ENCODE results near the gene RAB27A. TPM values are rescaled to one million over a fixed set of nuclear protein-coding genes. Genes with fewer than 3 reads are reported as not detected.

Gene RAB27A
- total RNA-seq, 1 donor from 2014 or later = 7.9 TPM

DNA sequence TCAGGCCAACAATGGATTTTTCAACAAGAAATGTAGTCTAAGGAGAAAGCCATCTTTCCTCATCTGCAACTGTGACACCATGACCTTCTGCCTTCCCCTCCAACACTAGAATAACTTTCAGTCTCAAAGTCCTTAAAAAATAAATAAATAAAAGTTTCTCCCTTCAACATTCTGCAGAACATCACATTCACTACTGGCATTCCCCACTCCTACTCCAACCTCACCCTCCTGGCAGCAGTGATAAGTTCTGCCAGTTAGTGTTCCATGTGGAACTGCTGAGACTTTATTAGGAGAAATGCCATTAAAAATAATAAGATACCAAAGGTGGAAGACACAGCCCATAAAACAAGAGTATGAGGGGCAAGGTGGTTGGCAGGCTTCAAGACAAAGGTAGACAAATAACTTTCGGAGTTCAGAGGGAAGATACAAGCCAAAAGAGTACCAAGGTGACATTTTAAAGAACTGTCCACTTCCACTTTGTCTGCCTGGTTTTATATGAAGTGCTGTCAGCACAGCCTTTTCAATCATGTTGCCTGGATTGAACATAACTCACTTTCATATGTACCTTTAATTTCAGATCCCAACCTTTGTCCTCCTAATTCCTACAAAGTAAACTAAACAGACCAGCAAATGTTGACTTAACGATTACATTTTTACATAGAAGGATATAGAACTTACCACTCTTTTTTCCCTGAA lies 55.4 kb downstream of the RAB27A start:
- DNase-seq (ENCODE audit: low read depth) (no peak), FAIRE-seq (no peak)
- Histone ChIP-seq H3K27me3 (ENCODE audit: control insufficient read depth, insufficient read depth, low read length) (no peaks in the 10 kb centered on the region), H3K4me3 (ENCODE audit: low read depth, low read length) (no peak overlapping the region), H3K36me3 (ENCODE audit: control insufficient read depth, insufficient read depth, low read length) (no peaks in the 10 kb centered on the region)
- TF ChIP-seq, protein P1, sequence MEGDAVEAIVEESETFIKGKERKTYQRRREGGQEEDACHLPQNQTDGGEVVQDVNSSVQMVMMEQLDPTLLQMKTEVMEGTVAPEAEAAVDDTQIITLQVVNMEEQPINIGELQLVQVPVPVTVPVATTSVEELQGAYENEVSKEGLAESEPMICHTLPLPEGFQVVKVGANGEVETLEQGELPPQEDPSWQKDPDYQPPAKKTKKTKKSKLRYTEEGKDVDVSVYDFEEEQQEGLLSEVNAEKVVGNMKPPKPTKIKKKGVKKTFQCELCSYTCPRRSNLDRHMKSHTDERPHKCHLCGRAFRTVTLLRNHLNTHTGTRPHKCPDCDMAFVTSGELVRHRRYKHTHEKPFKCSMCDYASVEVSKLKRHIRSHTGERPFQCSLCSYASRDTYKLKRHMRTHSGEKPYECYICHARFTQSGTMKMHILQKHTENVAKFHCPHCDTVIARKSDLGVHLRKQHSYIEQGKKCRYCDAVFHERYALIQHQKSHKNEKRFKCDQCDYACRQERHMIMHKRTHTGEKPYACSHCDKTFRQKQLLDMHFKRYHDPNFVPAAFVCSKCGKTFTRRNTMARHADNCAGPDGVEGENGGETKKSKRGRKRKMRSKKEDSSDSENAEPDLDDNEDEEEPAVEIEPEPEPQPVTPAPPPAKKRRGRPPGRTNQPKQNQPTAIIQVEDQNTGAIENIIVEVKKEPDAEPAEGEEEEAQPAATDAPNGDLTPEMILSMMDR (IDR thresholded peaks at IDR 0.05; ENCODE audit: insufficient read depth, low read length, severe bottlenecking) = no peak

DNA sequence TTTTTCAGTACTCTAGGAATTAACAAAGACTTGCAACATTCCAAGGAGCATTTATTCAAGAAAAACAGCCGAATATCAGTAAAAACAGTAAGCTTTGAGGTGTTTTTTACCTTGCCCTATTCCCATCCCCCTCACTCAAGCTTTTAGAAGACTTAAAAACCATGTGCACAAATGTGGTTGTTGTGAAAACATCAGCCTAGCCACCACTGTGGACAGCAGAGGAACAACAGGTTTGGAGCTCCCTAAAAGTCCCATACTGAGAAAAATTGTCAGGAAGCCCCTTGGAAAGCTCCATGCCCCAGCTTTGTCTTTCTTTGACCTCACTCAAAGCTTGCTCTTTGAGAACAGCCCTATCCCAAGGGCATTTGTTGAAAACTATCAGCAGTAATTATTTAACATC lies 58.2 kb downstream of the RAB27A start:
- Histone ChIP-seq H3K27me3 (ENCODE audit: control insufficient read depth, insufficient read depth, low read length) (no peaks in the 10 kb centered on the region), H3K4me3 (ENCODE audit: low read depth, low read length) (no peak overlapping the region), H3K36me3 (ENCODE audit: control insufficient read depth, insufficient read depth, low read length) (no peaks in the 10 kb centered on the region)
- TF ChIP-seq, protein P1 (IDR thresholded peaks at IDR 0.05; ENCODE audit: insufficient read depth, low read length, severe bottlenecking) = no peak
- no peak for DNase-seq (ENCODE audit: low read depth)
- FAIRE-seq = no peak

DNA sequence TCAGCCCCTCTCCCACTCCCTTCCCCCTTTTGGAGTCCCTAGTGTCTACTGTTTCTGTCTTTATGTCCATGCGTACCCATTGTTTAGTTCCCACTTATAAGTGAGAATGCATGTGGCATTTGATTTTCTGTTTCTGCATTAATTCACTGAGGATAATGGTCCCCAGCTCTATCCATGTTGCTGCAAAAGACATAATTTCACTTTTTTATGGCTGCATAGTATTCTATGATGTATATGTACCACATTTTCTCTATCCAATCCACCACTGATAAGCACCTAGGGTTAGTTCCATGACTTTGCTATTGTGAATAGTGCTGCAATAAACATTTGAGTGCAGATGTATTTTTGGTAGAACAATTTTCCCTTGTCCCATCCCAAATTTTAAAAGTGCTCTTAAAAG lies 58.7 kb downstream of the RAB27A start:
- DNase-seq (ENCODE audit: low read depth) = no peak
- no peak for FAIRE-seq
- Histone ChIP-seq H3K36me3 (ENCODE audit: control insufficient read depth, insufficient read depth, low read length) (no peaks in the 10 kb centered on the region), H3K27me3 (ENCODE audit: control insufficient read depth, insufficient read depth, low read length) (no peaks in the 10 kb centered on the region), H3K4me3 (ENCODE audit: low read depth, low read length) (no peak overlapping the region)
- TF ChIP-seq, protein P1 (IDR thresholded peaks at IDR 0.05; ENCODE audit: insufficient read depth, low read length, severe bottlenecking) = no peak

DNA sequence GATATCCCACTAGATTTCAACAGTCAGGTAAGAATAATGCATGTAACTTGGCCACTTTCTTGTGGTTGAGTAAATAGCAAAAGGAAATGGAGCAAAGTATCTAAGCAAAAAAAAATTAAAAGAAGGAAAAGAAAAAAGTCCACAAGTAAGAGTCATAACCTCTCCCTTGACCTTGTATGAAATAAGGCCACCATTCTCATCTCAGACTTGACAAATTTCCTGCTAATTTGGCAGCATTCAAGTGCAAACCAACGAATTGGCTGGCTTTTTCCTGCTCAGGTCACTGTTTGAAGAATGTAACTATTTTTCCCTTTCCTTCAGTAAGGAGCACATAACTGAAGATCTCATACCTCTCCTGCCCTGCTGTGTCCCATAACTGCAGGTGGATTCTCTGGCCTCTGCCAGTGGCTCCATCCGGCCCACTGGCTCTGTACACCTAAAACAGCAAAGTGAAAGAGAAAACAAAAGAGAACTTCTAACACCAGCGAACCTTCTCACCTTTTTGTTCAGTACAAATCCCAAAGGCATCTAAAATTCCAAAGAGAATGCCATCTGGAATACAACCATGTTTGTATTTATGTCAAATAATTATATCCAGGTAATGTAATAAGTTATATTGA lies 59.5 kb downstream of the RAB27A start:
- no peak for DNase-seq (ENCODE audit: low read depth)
- FAIRE-seq = no peak
- H3K4me3 ChIP-seq (ENCODE audit: low read depth, low read length) = no peak overlapping the region
- no peaks in the 10 kb centered on the region for H3K36me3 ChIP-seq (ENCODE audit: control insufficient read depth, insufficient read depth, low read length)
- no peaks in the 10 kb centered on the region for H3K27me3 ChIP-seq (ENCODE audit: control insufficient read depth, insufficient read depth, low read length)
- TF ChIP-seq, protein P1 (IDR thresholded peaks at IDR 0.05; ENCODE audit: insufficient read depth, low read length, severe bottlenecking) = no peak

DNA sequence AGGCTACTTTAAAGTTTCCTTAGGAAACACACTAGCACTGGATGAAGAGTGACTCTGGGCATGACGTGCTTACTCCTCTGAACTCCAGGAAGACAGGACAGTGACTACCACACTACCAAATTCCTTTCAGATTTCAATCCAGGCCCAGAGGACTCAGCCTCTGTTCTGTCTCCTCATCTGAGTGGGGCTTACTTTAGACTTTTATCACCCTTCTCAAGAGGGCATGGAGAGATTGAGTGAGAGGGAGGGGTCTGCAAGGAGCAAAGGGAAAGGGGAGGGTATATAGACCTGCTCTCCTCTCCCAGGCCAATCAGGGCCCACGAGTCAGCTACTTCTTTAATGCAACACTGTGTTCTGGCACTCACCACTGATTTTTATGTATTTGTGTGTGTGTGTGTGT lies 63.5 kb downstream of the RAB27A start:
- DNase-seq (ENCODE audit: low read depth) (no peak), FAIRE-seq (no peak)
- no peaks in the 10 kb centered on the region for H3K27me3 ChIP-seq (ENCODE audit: control insufficient read depth, insufficient read depth, low read length)
- H3K4me3 ChIP-seq (ENCODE audit: low read depth, low read length) = no peak overlapping the region
- H3K36me3 ChIP-seq (ENCODE audit: control insufficient read depth, insufficient read depth, low read length) = peaks cover 2% of the 10 kb centered on the region
- TF ChIP-seq, protein P1 (IDR thresholded peaks at IDR 0.05; ENCODE audit: insufficient read depth, low read length, severe bottlenecking) = no peak
